Stimulated activated CD8-positive, alpha-beta memory T cell treated with anti-CD3 and anti-CD28 coated beads, Interleukin-4, amount 100 ng/mL, for 48 hours (primary cell): ENCODE data around the gene LMO3.

Experiments used
- DNase-seq: peaks from one replicate; pipeline ENCODE4 v3.0.0-alpha.2; 2020

Gene LMO3

DNA sequence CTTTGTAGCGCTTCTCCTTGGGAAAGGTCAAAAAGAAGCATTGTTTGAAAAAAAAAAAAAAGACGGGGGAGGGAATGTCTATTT is at the start of gene LMO3:
TSS of gene LMO3 (minus strand) at position 46 of the 84 bp plus-strand sequence. CDS start 5,302 bp downstream, outside the sequence.
- DNase-seq: no peak

DNA sequence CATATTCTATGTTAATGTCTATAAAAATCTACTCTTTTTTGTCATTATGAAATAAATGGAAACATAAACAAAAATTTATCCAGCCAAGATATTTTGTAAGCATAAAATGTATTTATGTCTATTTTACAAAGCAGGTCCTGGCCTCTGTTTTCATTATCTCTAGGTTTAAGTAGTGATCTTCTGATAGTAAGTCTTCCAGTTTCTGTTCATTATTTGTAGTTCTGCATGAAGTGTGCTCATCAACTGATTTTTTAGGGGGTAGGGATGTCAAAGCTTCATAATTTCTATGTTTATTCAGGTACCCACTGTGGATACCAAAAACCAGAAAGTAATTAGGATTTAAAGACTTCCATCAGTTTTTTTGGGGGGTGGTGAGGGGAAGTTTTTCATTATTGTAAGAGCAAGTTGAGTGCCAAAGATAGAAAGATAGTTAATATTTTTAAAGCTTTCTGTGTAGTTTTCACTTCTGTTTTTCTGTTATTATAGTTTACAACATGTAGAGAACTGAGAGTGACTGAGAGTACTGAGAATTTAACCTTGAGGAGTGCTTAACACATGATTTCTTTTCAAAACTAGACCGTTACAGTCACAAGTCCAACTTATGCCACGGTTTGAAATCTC is 30.6 kb upstream of the LMO3 start:
- no peak for DNase-seq

DNA sequence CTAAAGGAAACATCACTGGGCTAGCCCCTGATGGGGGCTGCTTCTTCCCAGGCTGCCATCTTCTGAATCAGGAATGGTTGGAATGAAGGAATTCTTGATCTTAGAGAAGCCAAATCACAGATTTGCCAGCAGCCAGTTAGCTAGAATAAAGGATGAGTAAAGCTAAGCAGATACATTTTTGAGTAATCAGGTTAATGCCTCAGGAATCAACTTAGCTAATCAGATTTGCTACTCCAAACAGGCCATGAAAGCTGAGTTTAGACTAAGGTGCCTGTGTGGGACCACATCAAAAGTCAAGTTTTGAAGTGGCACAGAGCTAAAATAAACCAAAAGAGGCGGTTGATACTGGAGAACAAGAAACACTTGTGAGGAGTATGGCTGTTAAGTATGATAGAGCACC is 28.8 kb upstream of the LMO3 start:
- DNase-seq: no peak

DNA sequence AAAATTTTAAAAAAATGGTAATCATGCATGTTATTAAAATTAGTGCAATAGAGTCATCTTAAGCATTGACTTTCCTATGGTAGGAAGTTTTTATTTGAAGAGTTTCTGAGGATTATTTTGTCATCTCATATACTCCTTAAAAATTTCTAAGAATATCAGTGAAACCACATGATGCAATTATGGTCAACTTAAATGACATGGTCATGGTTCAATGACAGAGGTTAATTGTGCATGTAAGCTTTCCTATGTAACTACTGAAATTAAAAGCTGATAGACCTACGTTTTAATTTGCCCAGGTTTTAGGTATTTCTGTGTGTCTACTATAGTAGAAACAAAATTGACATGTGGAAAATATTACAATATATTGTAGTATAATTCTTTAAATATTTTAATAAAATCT is 21.0 kb upstream of the LMO3 start:
- no peak for DNase-seq

DNA sequence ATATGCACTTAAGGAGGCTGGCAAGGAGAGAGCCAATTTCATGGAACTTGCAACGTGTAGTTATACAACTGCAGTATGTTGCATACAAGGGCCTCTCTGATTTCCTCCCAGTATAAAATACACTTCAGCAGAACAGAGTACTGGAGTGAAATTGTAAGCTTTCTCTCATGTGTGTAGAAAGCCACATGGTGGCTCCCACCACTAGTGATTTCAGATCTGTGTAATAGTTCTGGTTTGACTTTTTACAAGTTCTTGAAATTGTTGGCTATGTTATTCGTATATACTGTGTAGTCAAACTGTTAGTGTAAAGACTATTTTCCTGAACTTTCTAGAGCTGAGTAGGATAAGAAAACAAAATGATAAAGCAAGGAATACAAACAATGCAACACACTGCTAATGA is 16.4 kb upstream of the LMO3 start:
- no peak for DNase-seq

DNA sequence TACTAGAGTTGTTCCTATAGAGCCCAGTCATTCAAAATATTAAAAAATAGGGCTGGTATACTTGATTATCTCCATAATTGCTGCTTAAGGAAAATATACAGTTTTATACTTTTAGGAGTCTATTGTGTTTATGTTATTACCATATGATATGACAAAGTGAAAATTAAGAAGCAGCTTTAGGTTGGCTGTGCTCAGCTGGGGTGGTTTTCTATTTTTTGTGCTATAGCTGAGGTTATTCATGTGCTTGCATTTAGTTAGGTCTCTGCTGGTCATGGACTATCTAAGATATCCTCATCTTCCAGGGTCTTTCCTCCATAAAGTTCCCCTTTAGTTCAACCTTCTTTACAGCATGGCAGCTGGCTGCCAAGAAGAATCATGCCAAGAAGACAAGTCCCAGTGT is 13.6 kb upstream of the LMO3 start:
- no peak for DNase-seq

DNA sequence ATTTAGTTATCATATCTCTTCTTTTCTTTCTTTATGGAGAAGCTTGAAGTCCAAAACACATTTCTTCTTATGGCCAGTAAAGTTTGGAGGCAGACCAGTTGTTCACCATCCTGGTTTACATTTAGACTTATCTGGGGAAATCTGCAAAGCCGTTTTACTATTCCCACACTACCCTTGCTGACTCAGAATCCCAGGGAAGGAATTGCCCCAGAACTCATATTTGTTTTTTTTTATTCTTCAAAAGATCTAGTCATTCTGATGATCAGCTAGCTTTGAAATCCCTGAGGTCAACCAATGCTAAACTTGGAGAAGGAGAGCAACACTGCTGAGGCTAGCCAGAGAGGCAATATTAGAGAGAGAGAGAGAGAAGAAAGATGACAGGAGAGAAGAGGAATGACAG is 12.3 kb upstream of the LMO3 start:
- DNase-seq: no peak

DNA sequence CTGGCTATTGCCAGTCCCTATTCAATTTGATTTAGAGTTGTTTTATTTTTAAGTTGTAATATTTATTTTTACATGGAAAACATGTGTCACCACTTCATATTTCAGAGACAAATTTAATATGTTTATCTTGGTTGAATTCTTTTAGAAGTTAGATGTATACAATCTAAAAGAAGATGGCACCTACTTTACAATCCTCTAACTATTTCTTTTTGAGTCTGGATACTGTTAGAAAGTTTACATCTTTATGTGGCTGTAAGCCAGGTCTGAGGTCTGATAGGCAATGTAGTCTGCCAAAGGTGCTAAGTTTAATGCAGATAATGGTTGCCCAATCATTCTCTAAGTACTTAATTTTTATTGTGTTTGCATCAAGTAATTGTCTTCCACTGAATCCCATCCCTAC is 7.2 kb upstream of the LMO3 start:
- no peak for DNase-seq

DNA sequence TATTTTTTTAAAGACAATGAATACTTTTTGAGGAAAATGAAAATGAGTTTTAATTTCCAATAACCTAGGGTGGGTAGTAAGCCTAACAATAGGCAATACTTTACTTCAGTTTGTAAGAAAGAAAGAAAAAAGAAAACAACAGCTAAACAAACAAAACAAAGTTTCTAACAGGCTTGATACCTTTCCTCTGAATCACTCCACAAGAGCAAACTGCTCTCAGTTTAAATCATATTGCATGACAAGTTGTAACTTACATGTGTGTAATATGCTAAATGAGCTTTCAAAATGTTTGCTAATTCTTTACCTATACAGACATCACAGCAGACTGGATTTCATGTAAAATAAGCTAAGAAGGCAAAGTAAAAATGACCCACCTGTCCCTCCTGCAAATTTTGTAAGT is 6.7 kb upstream of the LMO3 start:
- no peak for DNase-seq

DNA sequence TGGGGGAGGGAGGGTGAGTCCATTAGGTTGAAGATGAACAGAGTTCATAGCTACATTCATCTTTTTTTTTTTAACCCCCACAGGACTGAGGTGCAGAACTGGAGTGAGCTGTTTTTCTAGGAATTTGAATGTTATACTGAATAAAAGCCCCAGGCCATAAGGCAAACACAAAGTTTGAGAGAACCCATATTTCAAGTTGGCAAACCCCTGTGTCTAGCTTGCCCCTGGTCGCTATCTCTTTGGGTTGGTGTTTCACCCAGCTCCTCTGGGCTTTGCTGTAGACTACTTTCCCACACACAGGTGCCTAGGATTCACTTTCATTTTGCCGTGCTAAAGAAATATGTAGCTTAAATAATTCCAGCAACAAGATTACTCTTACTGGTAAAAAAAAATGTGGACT is 5.2 kb upstream of the LMO3 start:
- DNase-seq: no peak

DNA sequence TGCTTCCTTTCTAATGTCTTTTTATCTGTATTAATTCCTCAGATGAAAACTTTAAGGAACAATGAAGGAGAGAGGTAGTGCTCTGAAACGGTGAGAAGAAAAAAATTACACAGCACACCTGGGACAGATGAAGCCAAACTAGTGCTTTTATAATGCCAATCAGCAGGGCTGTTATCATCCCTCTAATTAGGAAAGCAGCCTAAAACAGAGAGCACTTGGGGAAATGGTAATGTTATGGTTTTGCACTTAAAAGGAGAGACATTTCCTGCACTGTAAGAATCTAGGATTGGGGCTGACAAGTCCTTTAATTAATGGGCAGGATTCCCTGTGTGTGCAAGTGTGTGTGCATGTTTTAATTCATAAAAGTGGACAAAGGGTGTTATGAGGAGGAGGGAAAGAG is 4.8 kb upstream of the LMO3 start:
- no peak for DNase-seq

DNA sequence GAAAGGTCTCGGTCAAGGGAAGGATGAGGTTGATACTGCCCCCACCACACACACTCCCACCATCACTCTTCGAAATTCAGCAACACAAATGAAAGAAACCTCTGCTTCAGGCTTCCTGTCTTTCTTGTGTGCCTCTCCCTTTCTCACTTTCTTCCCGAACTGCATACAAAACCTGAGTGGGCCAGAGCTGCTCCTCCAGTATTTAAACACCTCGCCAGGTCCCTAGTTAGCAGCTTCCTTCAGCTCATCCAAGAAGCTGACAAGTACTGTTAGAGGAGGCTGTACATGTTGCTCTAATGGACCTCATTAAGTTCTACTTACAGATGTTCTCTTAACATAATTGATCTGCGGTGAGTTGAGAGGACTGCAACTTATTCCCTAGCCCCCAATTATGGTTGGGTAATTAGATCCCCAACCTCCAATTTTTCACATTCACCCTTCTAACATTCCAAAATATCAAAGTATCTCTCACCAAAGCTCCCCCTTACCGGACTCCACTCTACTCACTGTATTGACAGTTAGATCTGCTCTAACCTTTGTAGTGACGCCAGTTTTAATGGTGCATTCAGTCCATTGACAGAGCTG is 4.1 kb upstream of the LMO3 start:
- DNase-seq: no peak

DNA sequence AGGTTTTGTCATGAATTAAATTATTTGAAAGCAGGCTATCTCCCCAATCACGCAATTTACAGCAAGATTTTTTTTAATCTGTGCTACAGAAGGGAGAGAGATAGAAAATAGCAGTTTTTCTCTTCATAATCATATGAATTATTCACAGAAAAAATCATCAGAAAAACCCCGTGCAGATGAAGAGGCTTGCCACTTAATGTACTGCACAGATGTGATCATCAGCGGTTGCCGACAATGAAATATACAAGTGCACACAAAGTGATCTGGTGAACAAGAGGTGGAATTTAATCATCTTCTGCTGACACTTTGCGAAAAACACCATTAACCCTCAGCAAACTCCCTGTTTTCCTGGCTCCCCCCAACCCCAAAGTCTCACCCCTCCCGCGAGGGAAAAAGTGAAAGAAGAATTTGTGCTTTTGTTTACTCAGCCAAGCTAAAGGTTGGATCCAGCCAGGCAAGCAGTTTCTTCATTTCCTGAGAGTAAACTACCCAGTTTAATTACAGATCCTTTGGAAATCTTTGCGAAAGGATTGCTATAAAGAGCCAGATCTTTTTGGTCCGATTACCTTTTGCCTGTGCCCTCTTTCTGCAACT is 3.1 kb upstream of the LMO3 start:
- DNase-seq: no peak

DNA sequence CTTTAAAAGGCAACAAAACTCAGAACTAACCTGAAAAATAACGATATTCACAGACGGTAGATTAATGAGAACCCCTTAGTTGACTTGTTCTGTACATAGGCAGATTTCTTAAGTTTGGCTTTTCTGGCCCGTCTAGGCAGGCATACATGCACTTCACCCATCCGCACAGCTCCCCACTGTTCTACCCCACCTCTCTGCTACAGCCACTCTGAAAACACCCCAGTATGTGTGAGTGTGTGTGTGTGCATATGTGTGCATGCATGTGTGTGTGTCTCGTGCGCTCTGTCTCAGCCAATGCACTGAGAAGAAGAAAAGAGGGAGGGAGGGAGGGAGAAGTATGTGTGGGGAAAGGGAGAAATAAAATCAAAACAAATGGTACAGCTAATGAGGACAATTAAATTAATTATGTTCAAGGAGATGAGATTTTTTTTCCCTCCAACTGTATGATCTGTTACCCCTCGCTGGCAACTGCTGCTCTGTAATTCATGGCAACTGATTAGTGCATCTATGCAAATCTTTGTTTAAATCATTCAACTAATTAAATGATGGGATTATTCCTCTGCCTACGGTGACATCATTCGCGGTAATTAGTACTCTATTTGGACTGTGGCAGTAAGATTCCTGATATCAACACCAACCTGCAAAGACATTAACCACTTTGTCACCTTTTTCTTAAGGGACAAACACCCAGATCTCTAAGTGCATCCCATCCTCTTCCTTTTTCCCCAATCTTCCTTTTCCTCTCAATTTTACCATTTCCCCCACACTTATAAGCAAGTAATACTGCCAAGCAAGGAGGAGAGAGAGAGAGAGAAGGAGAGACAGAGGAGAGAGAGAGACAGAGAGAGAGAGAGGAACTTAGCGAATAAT is 2.2 kb upstream of the LMO3 start:
- no peak for DNase-seq

DNA sequence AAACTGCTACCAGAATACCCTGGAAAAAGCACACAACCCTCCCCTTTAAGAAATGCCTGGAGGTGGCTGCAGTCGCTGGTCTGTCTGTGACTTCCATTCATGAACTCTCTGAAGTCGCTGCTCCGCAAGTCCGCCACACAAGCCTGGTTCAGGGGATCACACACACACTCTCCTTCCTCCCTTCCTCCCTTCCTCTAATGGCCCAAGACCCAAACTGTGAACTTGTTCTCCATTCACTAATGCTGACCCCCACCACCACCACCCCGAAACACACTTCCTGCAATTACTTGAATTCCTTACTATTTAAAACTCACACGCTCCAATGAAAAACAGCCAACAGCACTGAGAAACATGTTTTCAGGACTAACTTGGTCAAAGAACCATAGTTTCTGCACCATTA is 1.0 kb upstream of the LMO3 start:
- no peak for DNase-seq

DNA sequence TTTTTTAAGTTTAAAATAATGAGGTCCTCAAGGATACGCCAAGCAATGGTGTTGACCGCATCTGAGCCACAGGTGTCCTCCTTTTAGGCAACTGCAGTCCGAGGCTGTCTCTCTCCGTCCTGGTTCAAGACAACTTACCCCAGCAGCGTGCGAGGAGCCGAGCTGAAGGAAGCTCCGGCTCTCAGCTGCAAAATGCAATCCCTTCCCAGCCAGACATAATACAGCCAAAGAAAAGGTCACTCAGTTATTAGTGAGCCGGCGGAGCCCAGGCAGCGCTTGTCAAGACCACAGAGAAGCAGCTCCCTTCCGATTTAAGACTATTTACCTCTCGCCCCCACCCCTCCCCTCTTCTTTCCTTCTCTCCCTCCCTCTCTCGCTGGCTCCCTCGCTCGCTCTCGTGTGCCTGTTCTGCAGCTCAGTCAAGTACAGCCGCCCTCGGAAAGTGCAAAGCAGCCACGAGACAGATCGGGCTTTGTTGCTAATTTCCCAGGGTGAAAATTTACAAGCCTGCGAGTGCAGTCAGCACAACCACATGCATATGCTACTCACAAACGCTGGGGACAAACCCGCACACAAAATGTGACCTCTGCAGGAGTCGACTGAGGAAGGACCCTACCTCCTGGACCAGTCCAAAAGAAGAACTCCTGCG is 363 bp upstream of the LMO3 start:
- no peak for DNase-seq

DNA sequence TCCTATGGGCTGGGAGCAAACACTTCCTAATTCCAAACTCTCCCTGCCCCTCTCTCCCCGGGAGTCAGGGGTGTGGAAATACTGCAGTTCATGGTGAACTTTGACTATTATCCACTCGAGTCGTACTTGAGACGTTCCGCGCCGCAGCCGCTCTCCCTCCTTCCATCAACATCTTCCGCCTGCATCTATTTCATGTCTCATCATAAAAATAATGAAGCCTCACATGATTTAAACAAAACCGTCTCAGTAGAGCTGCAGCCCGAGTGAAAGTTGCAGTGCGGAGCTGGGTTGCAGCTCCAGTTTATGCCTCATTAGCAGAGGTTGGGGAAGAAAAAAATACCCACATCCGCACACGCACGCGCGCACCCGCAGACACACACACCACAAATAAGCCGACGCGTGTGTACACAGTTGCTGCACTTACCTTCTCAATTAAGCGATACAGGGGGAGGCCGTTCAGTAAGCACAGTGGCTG is 283 bp downstream of the LMO3 start:
- DNase-seq: no peak

DNA sequence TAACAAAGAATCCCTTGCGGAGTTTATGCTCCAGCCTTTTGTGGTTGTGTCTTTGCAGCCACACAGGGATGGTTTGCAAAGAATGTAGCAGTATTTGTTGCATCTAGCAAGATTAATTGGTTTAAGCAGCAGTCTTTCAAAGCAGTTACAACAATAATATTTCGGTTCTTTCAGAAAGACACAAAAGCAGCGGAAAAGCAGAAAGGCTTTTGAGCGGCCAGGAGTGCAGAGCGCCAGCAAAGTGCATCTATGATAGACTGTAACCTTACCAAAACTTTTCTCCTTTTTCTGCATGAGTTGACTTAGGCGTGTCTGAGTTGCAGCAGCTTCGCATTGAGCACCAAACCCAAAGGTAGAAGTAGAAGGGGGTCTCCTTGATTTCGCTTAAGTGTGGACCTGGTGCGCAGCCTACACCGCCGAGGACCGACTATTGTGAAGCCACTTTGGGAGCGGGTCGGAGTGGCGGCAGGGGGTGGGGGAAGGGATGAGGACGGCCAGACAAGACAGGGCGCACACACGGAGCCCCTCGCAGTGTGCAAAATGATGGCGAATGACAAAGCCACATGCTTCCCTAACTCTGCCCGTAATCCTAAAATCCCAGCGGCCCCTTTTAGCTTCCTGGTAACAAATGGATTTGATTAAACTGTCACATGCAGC is 1.2 kb downstream of the LMO3 start:
- no peak for DNase-seq

DNA sequence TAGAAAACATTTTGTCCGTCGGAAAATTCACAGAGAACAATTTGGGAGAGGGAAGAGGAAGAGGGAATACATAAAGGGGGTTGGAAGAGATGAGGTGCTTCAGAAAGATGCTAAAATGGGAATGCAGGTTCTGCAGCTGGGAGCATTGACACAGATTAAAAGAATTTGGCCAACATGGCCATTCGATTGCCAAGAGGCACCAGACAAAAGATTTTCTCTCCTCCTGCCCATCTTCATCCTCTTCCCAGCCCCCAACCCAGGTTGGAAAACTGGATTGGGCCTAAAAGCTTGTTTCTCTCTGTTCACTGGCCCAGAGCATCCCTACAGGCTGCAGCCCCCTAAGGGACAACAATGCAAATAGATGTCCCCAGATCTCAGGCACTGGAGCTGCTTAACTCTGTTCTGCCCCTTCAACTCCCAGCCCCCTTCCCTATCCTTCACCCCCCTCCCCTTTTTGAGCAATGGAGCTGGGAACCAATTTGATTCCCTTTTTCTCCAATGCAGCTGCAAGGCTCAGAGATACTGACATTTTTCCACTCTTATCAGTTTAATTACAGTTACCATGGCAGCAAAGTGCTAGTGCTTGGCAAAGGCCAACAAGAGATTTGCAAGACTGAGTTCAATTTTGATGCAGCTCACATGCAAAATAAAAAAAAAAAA is 1.9 kb downstream of the LMO3 start:
- DNase-seq: no peak

DNA sequence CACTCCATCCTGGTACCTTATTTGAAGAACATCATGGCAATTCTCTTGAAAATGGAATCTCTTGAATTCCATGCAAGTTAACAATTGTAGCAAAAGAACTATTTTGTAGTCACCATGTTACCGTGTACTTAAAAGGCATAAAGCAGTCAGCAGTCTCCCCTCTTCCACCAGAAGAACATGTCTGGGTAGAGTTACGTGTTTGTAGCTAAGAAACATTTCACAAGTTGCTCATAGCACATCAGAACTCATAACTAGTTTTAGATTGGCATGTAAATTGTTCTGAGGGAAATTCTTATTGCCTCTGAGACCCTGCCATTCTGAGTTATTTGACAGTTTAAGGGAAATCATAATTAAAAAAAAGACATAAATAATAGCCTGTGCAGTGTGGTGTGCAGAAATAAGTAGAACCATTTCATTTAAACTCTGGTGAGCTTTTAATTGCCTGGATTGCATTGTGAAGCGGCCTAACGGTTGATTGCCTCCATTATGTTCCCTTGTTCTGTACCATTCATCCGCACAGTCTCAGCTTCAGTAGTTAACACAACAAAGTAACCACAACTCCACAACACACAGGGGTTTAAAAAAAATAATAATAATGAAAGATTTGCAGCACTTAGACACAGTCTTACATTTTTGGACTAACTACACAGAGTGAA is 2.6 kb downstream of the LMO3 start:
- no peak for DNase-seq

DNA sequence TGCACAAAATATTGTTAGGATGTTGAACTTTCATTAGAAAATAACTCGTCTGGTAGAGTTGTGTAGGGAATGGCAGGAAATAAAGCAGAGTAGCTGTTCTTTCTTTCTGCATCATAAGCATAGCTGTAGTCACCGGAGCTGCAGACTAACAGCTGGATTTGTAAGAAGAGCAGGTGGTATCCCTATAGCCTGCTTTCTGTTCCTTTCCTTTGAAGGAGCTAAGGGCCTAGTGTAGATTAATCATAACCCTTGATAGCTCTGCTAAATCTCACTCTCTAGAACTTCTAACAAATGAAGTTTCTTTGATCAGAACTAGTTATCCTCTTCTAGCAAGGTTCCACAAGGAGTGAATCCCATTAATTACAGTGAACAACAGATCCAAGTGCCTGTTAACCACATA is 3.5 kb downstream of the LMO3 start:
- no peak for DNase-seq

DNA sequence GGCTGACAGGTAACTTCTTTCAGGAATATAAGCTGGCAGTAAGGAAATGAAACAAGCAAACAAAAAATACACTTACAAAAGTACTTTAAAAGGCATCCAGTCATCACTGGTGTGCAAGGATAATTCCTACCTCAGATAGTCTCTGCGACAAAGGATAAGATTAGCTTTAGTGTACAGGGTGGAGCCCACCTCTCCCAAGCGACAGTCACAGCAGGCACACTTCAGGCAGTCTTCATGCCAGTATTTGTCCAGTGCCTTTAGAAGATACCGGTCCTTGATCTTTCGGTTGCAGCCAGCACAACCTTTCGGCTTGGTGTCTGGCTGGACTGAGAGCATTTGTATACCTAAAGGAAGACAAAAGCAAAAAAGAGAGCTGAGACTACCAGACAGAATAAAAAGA is 5.4 kb downstream of the LMO3 start:
- DNase-seq: no peak
